Left lung (tissue), 10 donors: ENCODE data around the gene ACY1. TPM values are rescaled to one million over a fixed set of nuclear protein-coding genes. Genes with fewer than 3 reads are reported as not detected.

Source experiments
- ATAC-seq: fragments of 200-7000 bp; cut with Tn5 transposase; one replicate; pipeline ENCODE4 v1.9.1; 2020; ENCODE audit warnings: moderate library complexity
- DNase-seq, 4 donors: peaks; one replicate each; pipeline ENCODE4 v3.0.0-alpha.2; 2013 to 2020
- H3K27ac ChIP-seq, 2 donors: fragments of 200-600 bp; sonication (generic) in 1 of 2; one replicate each; pipeline versions ENCODE4 v1.5.0 to v1.8.0; 2020 to 2021
- H3K27me3 ChIP-seq, 2 donors: fragments of 200-600 bp; sonication (generic) in 1 of 2; one replicate each; pipeline versions ENCODE4 v1.5.0 to v1.8.0; 2020 to 2021
- H3K36me3 ChIP-seq, 2 donors: fragments of 200-600 bp; sonication (generic) in 1 of 2; one replicate each; pipeline versions ENCODE4 v1.5.0 to v1.8.0; 2020 to 2021
- H3K4me1 ChIP-seq, 2 donors: fragments of 200-600 bp; one replicate each; pipeline ENCODE4 v1.8.0; 2021
- H3K4me3 ChIP-seq, 2 donors: fragments of 200-600 bp; sonication (generic) in 1 of 2; one replicate each; pipeline versions ENCODE4 v1.5.0 to v1.8.0; 2020 to 2021; ENCODE audit warnings: mild to moderate bottlenecking in 1 of 2
- H3K9me3 ChIP-seq, 2 donors: fragments of 200-600 bp; sonication (generic) in 1 of 2; one replicate each; pipeline versions ENCODE4 v1.5.0 to v1.8.0; 2020 to 2021
- intact Hi-C, 2 donors: fragments of 100-400 bp; cut with DNase I; formaldehyde crosslinking; loops; one replicate each; pipeline versions ENCODE4 v1.11.2 to v1.14.2; 2022
- polyA plus RNA-seq, 6 donors: library from polyadenylated mRNA; unstranded; fragments of 120-200 nt; gene quantifications; one replicate each; pipeline ENCODE4 v1.2.1, GENCODE V29; 2013; ENCODE audit not compliant: insufficient read length in 6 of 6
- total RNA-seq, 2 donors: library from RNA; stranded (reverse); fragmentation: NEBNext Ultra II Directional; extraction: Animal tissue kit (Norgen Biotek cat#: 25700); gene quantifications; one replicate each; pipeline ENCODE4 v1.2.1, GENCODE V29; 2021
- TF ChIP-seq, protein P1 (sequence below), 2 donors: fragments of 200-600 bp; sonication (generic) in 1 of 2; IDR thresholded peaks; one replicate each; pipeline versions ENCODE4 v1.5.0 to v1.8.0; 2021; ENCODE audit warnings: antibody characterized with exemption in 2 of 2
- donor health status: DM: no; HTN: yes; CAD: no.
- donor health status: DM: no; HTN: no; CAD: no.

ACY1 gene
- total and polyA plus RNA-seq, 8 donors: 29.6 to 42.8 (median 36.9) TPM

DNA sequence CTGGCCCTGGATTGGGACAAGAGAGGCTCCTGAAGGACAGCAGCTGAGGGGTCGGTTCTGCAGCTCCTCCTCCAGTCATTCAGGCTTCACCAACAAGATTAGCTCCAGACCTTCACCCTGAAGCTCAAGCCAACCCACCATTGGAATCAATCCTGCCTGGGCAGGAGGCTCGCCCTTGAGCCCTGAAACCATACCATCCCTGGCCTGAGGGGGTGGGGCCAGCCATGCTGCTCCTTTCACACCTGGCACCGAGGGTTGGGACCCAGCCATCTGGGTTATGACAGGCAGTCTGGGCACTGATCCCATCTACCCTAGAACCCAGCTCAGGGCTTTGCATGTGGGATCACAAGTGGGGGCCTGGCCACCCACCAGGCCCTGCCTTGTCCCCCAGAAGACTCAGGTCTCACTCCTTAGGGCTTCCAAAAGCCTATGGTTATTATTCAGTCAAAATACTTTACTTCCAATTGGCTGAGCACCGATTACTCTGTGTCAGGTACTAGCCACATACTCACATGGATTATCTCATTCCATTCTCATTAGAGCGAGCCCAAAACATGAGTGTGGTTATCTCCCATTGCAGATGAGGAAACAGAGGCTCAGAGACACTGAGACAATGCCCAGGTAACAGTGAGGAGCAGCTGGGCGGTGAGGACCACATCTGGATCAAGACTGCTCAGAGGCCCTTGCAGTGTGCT is 12.6 kb upstream of the ACY1 start:
- TF ChIP-seq, protein P1, sequence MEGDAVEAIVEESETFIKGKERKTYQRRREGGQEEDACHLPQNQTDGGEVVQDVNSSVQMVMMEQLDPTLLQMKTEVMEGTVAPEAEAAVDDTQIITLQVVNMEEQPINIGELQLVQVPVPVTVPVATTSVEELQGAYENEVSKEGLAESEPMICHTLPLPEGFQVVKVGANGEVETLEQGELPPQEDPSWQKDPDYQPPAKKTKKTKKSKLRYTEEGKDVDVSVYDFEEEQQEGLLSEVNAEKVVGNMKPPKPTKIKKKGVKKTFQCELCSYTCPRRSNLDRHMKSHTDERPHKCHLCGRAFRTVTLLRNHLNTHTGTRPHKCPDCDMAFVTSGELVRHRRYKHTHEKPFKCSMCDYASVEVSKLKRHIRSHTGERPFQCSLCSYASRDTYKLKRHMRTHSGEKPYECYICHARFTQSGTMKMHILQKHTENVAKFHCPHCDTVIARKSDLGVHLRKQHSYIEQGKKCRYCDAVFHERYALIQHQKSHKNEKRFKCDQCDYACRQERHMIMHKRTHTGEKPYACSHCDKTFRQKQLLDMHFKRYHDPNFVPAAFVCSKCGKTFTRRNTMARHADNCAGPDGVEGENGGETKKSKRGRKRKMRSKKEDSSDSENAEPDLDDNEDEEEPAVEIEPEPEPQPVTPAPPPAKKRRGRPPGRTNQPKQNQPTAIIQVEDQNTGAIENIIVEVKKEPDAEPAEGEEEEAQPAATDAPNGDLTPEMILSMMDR (IDR thresholded peaks at IDR 0.05): no peak
- no peak overlapping the region for H3K27ac ChIP-seq
- ATAC-seq: no peak
- peaks cover 18 to 55% of the 10 kb centered on the region in 2 donors for H3K4me1 ChIP-seq
- peak in 1 of 4 donors; percentile 59 for DNase-seq
- H3K4me3 ChIP-seq: no peak overlapping the region
- peaks cover 0 to 27% of the 10 kb centered on the region in 2 donors for H3K27me3 ChIP-seq
- H3K9me3 ChIP-seq: no peaks in the 10 kb centered on the region
- intact Hi-C loops: no loop called here
- H3K36me3 ChIP-seq: no peaks in the 10 kb centered on the region

DNA sequence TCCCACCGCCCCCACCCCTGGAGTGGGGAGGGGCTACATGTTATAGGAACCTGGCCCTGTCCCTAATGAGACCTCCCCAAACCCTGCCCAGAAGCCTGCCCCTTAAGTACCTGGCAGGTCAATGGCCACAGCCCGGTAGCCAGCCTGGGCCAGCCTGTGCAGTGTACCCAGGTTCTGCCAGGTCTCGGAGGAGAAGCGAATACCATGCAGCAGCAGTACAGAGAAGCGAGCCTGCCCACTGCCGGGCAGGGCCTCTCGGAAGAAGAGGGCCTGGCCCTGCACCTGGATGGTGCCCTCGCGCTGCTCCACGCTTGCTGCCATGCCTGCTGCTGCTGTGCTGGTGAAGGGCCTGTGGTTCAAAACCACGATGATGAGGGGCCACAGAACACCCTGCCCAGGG is 12.0 kb upstream of the ACY1 start:
- H3K9me3 ChIP-seq: no peaks in the 10 kb centered on the region
- ATAC-seq (no peak), DNase-seq (peak in 1 of 4 donors; percentile 62)
- H3K4me1 ChIP-seq: peaks cover 22 to 59% of the 10 kb centered on the region in 2 donors
- intact Hi-C loops: no loop called here
- TF ChIP-seq, protein P1 (IDR thresholded peaks at IDR 0.05): no peak
- H3K36me3 ChIP-seq: no peaks in the 10 kb centered on the region
- H3K4me3 ChIP-seq: no peak overlapping the region
- H3K27me3 ChIP-seq: peaks cover 0 to 21% of the 10 kb centered on the region in 2 donors
- no peak overlapping the region for H3K27ac ChIP-seq

DNA sequence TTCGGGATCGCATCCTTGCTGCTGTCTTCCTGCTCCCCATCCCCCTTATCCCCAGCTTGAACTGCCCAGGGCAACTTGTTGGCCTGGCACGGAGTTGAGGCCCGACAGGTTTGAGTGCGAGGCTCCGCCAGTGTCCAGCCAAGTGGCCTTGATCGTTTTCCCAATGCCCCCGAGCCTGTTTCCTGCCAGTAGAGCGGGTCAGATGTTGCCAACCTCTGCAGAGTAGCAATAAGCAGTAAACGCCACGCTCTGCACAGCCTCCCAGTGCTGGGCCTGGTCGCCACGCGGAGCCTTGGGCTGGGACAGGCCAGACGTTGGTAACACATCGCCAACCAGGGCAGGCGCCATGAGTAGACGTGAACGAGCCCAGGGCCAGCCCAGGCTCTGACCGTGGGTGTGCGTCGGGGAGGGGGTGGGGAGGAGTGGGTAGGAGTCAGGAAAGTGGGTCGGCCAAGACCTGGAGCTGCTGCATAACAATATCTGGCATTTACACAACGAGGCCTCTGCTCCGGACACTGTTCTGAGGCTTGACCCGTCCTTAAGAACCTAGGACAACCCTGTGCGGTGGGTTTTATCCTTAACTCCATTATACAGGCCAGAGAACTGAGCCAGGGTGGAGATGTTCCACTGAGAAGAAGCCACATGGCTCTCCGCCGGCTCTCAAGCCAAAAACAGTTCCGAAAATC is 8.9 kb upstream of the ACY1 start:
- intact Hi-C loops: no loop called here

DNA sequence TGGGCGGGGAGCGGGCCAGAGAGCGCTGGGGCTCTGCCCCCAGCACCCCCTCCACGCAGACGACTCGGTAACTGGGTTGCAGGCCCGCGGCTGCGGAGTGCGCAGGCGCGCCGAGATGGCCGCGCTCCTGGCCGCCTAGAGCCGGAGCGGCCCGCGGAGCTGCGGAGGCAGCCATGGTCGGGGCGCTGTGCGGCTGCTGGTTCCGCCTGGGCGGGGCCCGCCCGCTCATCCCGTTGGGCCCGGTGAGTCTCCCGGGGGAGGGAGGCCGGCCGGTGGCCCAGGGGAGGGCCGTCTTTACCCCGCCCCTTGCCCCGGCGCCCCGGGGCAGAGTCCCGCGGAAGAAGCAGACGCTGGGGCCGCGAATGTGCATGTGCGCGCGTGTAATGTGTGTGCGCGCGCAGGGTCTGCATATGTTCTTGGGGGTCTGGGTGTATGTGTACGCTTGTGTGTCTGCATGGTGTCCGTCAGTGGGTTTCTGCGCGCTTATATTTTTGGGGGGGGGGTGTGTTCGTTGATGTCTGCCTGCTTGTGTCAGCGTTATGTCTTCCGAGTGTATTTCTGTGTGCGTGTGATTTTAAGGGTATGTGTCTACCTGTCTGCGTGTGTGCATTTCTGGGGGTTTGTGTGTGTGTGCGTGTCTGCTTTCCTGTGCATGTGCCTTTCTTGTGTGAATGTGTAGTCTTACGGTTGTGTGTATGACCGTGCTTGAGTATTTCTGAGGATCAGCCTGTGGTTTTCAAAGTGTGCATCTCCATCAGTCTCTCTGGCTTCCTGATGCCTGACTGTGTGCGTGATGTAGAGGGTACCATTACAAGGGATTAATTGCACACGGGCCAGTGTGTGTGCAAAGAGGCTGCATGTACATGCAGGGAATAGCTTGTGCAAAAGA is 8.1 kb upstream of the ACY1 start, which contains the start of gene ABHD14A:
TSS of gene ABHD14A (plus strand) at position 102 of the 889 bp plus-strand sequence. CDS start at position 174, 72 bp downstream.
- no peaks in the 10 kb centered on the region for H3K9me3 ChIP-seq
- H3K36me3 ChIP-seq: no peaks in the 10 kb centered on the region
- ATAC-seq (peak; percentile 75), DNase-seq (peak; percentile 64 to 95 (median 76))
- intact Hi-C loops: no loop called here
- TF ChIP-seq, protein P1 (IDR thresholded peaks at IDR 0.05): no peak
- H3K27me3 ChIP-seq: no peaks in the 10 kb centered on the region
- H3K4me3 ChIP-seq: peak within 1 kb of the TSS; percentile 76 to 94
- H3K4me1 ChIP-seq: peaks cover 17 to 40% of the 10 kb centered on the region in 2 donors
- H3K27ac ChIP-seq: peak within 1 kb of the TSS; percentile 88 to 91

More for the DNA sequence above, 8.9 kb upstream of the ACY1 start:
- Histone ChIP-seq H3K9me3 (no peaks in the 10 kb centered on the region), H3K27me3 (no peaks in the 10 kb centered on the region), H3K36me3 (no peaks in the 10 kb centered on the region), H3K4me1 (peaks cover 17 to 40% of the 10 kb centered on the region in 2 donors), H3K27ac (peak overlapping the region; percentile 88 to 91), H3K4me3 (peak overlapping the region; percentile 76 to 94)
- DNase-seq (peak in 2 of 4 donors; percentile 51 to 84), ATAC-seq (peak; percentile 29)
- TF ChIP-seq, protein P1 (IDR thresholded peaks at IDR 0.05): peak; percentile 10 to 48
